ENCODE results near the gene ADGRG6.

The ADGRG6 gene

DNA sequence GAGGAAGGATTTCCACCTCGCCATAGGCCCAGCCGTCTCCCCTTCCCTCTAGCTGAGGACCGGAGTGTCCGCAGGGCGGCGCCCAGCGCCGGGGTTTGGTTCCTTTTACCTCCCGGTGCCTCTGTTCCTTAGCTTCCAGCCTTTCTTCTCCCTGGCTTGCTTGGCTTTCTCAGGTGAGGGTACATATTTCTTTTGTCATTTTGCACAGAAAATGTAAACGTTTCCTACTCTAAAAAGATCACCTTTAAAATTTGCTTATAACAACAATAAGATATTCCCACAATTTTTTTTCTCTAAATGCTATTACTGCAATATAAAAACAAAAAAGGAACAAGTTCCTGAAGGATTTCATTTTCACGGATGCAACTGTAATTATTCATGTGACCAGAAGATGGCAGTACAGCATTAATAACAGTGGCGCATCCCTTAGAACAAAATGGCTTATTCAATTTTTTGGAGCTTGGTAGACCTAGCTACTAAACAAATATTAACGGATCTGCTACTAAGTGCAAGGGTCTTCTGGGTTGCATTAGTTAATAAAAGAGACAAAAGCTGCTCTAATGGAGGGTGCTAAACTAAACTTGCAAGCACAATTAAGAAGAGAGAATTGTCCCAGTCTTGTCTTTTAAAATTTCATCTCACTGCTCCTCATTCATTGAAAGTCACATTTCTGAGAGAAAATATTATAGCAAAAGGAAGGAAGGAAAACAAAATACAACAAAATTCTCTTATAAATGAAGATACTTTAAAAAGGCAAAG lies 172.9 kb downstream of the ADGRG6 start:
- Histone ChIP-seq H3K4me1 (ENCODE audit: control insufficient read depth, insufficient read depth, low read length) (no peaks in the 10 kb centered on the region), H3K9me3 (ENCODE audit: control insufficient read depth, insufficient read depth, low read depth, low read length) (no peaks in the 10 kb centered on the region), H3K27ac (ENCODE audit: extremely low read depth, low read depth, low read length) (no peak overlapping the region), H3K4me3 (ENCODE audit: low read depth, low read length) (no peak overlapping the region), H3K36me3 (ENCODE audit: control insufficient read depth in 2 of 2, insufficient read depth in 1 of 2, low read length in 2 of 2) (no peaks in the 10 kb centered on the region)
- ChIA-PET POLR2A (interaction anchor here (0.7 kb wide), 1 partner anchor 174 kb away, joined by 4 read pairs; no protein-coding TSS in a partner anchor), CTCF (interaction anchor here (0.5 to 5.5 kb wide), 112 partner anchors 10 to 1538 kb away, joined by 3 to 81 read pairs (median 5); partner anchors contain the start of genes ADGRG6, NMBR and VTA1)
- TF ChIP-seq ZNF19 (tag by site-specific recombination; IDR thresholded peaks at IDR 0.05; ENCODE audit: low read depth) = no peak
- TF ChIP-seq ZNF664 (tag by site-specific recombination; IDR thresholded peaks at IDR 0.05) = peak; percentile 42; the same call in 1 of the 2 replicates
- TF ChIP-seq ZXDB (tag by site-specific recombination; IDR thresholded peaks at IDR 0.05) = no peak
- peak; percentile 86 for TF ChIP-seq ZNF654 (tag by site-specific recombination; IDR thresholded peaks at IDR 0.05; ENCODE audit: low read depth)
- TF ChIP-seq, protein P1, sequence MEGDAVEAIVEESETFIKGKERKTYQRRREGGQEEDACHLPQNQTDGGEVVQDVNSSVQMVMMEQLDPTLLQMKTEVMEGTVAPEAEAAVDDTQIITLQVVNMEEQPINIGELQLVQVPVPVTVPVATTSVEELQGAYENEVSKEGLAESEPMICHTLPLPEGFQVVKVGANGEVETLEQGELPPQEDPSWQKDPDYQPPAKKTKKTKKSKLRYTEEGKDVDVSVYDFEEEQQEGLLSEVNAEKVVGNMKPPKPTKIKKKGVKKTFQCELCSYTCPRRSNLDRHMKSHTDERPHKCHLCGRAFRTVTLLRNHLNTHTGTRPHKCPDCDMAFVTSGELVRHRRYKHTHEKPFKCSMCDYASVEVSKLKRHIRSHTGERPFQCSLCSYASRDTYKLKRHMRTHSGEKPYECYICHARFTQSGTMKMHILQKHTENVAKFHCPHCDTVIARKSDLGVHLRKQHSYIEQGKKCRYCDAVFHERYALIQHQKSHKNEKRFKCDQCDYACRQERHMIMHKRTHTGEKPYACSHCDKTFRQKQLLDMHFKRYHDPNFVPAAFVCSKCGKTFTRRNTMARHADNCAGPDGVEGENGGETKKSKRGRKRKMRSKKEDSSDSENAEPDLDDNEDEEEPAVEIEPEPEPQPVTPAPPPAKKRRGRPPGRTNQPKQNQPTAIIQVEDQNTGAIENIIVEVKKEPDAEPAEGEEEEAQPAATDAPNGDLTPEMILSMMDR (tag by site-specific recombination; IDR thresholded peaks at IDR 0.05) = peak; percentile 60; the same call in 1 of the 2 replicates
- no peak for TF ChIP-seq ZNF791 (tag by site-specific recombination; IDR thresholded peaks at IDR 0.05)
- TF ChIP-seq ZNF629 (tag by site-specific recombination; IDR thresholded peaks at IDR 0.05) = no peak
- TF ChIP-seq ZNF660 (tag by site-specific recombination; IDR thresholded peaks at IDR 0.05) = peak; percentile 25; the same call in 1 of the 2 replicates
- no peak for TF ChIP-seq ZNF416 (tag by site-specific recombination; IDR thresholded peaks at IDR 0.05)
- TF ChIP-seq KLF16 (tag by site-specific recombination; IDR thresholded peaks at IDR 0.05) = no peak
- TF ChIP-seq HOXA7 (CRISPR knock-in tag; IDR thresholded peaks at IDR 0.05; ENCODE audit: borderline replicate concordance) = no peak
- TF ChIP-seq KLF17 (tag by site-specific recombination; IDR thresholded peaks at IDR 0.05) = no peak
- TF ChIP-seq REST (tag by site-specific recombination; IDR thresholded peaks at IDR 0.05) = peak; percentile 16; the same call in 1 of the 2 replicates
- no peak for TF ChIP-seq GLI2 (tag by site-specific recombination; IDR thresholded peaks at IDR 0.05; ENCODE audit: borderline replicate concordance, low read depth)
- TF ChIP-seq ZNF140 (tag by site-specific recombination; IDR thresholded peaks at IDR 0.05) = no peak
- peak; percentile 33; the same call in 1 of the 2 replicates for TF ChIP-seq ZNF335 (tag by site-specific recombination; conservative IDR thresholded peaks at IDR 0.05)

GRCh38 chr6:142476452-142476851 lies 174.6 kb downstream of the ADGRG6 start:
- H3K27ac ChIP-seq (ENCODE audit: extremely low read depth, low read depth, low read length) = no peak overlapping the region
- ChIA-PET POLR2A (no interaction called here), CTCF (interaction anchor here (0.6 to 5.5 kb wide), 8 partner anchors 28 to 812 kb away, joined by 3 to 81 read pairs (median 8); partner anchors contain the start of genes NMBR and VTA1)
- H3K4me3 ChIP-seq (ENCODE audit: low read depth, low read length) = no peak overlapping the region
- TF ChIP-seq ZNF701 (tag by site-specific recombination; IDR thresholded peaks at IDR 0.05) (no peak), ZNF514 (tag by site-specific recombination; IDR thresholded peaks at IDR 0.05) (no peak), ZBTB8A (tag by site-specific recombination; IDR thresholded peaks at IDR 0.05) (no peak), ZNF169 (tag by site-specific recombination; IDR thresholded peaks at IDR 0.05) (no peak), ZNF48 (tag by site-specific recombination; IDR thresholded peaks at IDR 0.05) (no peak), ZNF76 (tag by site-specific recombination; IDR thresholded peaks at IDR 0.05; ENCODE audit: borderline replicate concordance, low read depth) (no peak), TCF7L2 (IDR thresholded peaks at IDR 0.05; ENCODE audit: borderline replicate concordance, low read depth, low read length) (no peak)
- TF ChIP-seq, protein P2, sequence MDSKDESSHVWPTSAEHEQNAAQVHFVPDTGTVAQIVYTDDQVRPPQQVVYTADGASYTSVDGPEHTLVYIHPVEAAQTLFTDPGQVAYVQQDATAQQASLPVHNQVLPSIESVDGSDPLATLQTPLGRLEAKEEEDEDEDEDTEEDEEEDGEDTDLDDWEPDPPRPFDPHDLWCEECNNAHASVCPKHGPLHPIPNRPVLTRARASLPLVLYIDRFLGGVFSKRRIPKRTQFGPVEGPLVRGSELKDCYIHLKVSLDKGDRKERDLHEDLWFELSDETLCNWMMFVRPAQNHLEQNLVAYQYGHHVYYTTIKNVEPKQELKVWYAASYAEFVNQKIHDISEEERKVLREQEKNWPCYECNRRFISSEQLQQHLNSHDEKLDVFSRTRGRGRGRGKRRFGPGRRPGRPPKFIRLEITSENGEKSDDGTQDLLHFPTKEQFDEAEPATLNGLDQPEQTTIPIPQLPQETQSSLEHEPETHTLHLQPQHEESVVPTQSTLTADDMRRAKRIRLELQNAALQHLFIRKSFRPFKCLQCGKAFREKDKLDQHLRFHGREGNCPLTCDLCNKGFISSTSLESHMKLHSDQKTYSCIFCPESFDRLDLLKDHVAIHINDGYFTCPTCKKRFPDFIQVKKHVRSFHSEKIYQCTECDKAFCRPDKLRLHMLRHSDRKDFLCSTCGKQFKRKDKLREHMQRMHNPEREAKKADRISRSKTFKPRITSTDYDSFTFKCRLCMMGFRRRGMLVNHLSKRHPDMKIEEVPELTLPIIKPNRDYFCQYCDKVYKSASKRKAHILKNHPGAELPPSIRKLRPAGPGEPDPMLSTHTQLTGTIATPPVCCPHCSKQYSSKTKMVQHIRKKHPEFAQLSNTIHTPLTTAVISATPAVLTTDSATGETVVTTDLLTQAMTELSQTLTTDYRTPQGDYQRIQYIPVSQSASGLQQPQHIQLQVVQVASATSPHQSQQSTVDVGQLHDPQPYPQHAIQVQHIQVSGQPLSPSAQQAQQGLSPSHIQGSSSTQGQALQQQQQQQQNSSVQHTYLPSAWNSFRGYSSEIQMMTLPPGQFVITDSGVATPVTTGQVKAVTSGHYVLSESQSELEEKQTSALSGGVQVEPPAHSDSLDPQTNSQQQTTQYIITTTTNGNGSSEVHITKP (tag by site-specific recombination; IDR thresholded peaks at IDR 0.05) = no peak
- no peaks in the 10 kb centered on the region for H3K36me3 ChIP-seq (ENCODE audit: control insufficient read depth in 2 of 2, insufficient read depth in 1 of 2, low read length in 2 of 2)
- H3K9me3 ChIP-seq (ENCODE audit: control insufficient read depth, insufficient read depth, low read depth, low read length) = no peaks in the 10 kb centered on the region
- no peaks in the 10 kb centered on the region for H3K4me1 ChIP-seq (ENCODE audit: control insufficient read depth, insufficient read depth, low read length)
